HL-60 (cell line): ENCODE data around the gene CACNA1D.

Source experiments
- DNase-seq, 2 experiments: peaks; one replicate each; pipeline ENCODE4 v3.0.0-alpha.2; 2010 to 2020; ENCODE audit warnings: low read depth in 1 of 2, low spot score in 1 of 2
- H3K27ac ChIP-seq: fragments of 250-450 bp; sonication (Bioruptor Pico); replicated peaks from 2 replicates; pipeline ENCODE4 v1.5.1; 2020; ENCODE audit warnings: mild to moderate bottlenecking, moderate library complexity
- H3K27me3 ChIP-seq: fragments of 250-450 bp; sonication (Bioruptor Pico); 2 replicates; pipeline ENCODE4 v1.5.1; 2021; ENCODE audit warnings: mild to moderate bottlenecking, moderate library complexity; ENCODE audit not compliant: insufficient read depth, poor library complexity, severe bottlenecking
- H3K4me3 ChIP-seq: replicated peaks from 2 replicates; pipeline ENCODE4 v1.5.1; 2011; ENCODE audit warnings: mild to moderate bottlenecking, control low read depth, low read length; ENCODE audit not compliant: insufficient read depth
- CTCF ChIP-seq: IDR thresholded peaks from one replicate; pipeline ENCODE4 v1.5.1; 2011; ENCODE audit warnings: low read length, control low read depth, inconsistent platforms; ENCODE audit not compliant: insufficient read depth
- GABPA ChIP-seq: IDR thresholded peaks from 2 replicates; pipeline ENCODE4 v1.6.1; 2012; ENCODE audit warnings: low read depth
- POLR2AphosphoS5 ChIP-seq: IDR thresholded peaks from 2 replicates; pipeline ENCODE4 v1.6.1; 2012; ENCODE audit warnings: low read depth
- REST ChIP-seq: IDR thresholded peaks from 2 replicates; pipeline ENCODE4 v1.6.1; 2012; ENCODE audit warnings: low read depth; ENCODE audit not compliant: insufficient replicate concordance
- SPI1 ChIP-seq: IDR thresholded peaks from 2 replicates; pipeline ENCODE4 v1.6.1; 2012; ENCODE audit warnings: low read depth, mild to moderate bottlenecking, borderline replicate concordance

Gene CACNA1D

GRCh38 chr3:53730576-53730975 is 236.2 kb downstream of the CACNA1D start:
- Histone ChIP-seq H3K27ac (no peak overlapping the region), H3K27me3 (peaks cover 5% of the 10 kb centered on the region), H3K4me3 (no peak overlapping the region)
- DNase-seq, result no peak
- TF ChIP-seq SPI1 (no peak), REST (no peak), POLR2AphosphoS5 (no peak), CTCF (no peak), GABPA (no peak)

- no peak for TF ChIP-seq SPI1
- TF ChIP-seq GABPA, result no peak
- TF ChIP-seq POLR2AphosphoS5, result no peak
- TF ChIP-seq REST, result no peak
- no peak for TF ChIP-seq CTCF
- no peaks in the 10 kb centered on the region for H3K27me3 ChIP-seq
- no peak overlapping the region for H3K4me3 ChIP-seq
- H3K27ac ChIP-seq, result no peak overlapping the region
- DNase-seq, result no peak
Measured at GRCh38 chr3:53731934-53732624, 237.7 kb downstream of the CACNA1D start.

- no peaks in the 10 kb centered on the region for H3K27me3 ChIP-seq
- no peak overlapping the region for H3K27ac ChIP-seq
- no peak for DNase-seq
- no peak overlapping the region for H3K4me3 ChIP-seq
- TF ChIP-seq POLR2AphosphoS5 (no peak), GABPA (no peak), REST (no peak), CTCF (no peak), SPI1 (no peak)
Measured at GRCh38 chr3:53733446-53733845, 239.0 kb downstream of the CACNA1D start.
